HL-60/S4 treated with phorbol 12-myristate 13-acetate at 8.2 ng/mL for 4 days and 3 days (cell line): ENCODE data around the gene RRM1.
"Not testable (repeated sequence)": the region's sequence is repeated elsewhere in the genome, so short reads cannot be mapped to it uniquely, and the experiment has no call there.

ENCODE experiments used
- in situ Hi-C: fragments of 300-500 bp; cut with MboI; formaldehyde crosslinking; loops from 2 replicates; pipeline ENCODE4 v1.15.0; 2022; ENCODE audit warnings: low sequenced_read_pairs

Gene RRM1

DNA sequence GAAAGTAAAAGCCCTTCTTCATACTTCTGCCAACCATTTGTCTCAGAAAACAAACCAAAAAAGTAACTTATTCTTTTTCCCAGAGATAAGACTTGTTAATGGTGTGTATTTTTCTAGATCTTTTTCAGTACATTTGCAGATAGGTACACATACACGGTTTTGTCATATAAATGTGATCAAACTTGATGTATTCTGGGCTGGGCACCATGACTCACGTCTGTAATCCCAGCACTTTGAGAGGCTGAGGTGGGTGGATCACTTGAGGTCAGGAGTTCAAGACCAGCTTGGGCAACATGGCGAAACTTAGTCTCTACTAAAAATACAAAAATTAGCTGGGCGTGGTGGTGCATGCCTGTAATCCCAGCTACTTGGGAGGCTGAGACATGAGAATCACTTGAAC, 35.6 kb downstream of the RRM1 start:
- in situ Hi-C loops = not testable (repeated sequence)

DNA sequence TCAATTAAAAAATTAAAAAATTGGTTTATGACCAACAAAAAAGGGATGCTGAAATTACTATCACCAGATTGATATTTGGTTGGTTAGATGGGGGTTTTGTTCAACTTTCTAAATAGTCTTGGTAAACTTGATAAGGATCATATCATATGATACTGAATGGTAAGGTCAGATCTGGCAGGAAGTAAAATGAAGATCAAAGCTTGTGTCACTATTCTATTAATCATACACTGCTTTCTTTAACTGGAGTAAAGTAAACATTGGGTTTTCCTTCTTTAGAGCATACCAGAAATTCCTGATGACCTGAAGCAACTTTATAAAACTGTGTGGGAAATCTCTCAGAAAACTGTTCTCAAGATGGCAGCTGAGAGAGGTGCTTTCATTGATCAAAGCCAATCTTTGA, 40.2 kb downstream of the RRM1 start:
- in situ Hi-C loops = no loop called here

DNA sequence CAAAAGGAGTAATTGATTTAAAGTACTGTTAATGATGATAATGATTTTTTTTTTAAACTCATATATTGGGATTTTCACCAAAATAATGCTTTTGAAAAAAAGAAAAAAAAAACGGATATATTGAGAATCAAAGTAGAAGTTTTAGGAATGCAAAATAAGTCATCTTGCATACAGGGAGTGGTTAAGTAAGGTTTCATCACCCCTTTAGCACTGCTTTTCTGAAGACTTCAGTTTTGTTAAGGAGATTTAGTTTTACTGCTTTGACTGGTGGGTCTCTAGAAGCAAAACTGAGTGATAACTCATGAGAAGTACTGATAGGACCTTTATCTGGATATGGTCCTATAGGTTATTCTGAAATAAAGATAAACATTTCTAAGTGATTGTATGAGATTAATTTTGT, 43.9 kb downstream of the RRM1 start:
- in situ Hi-C loops = no loop called here

DNA sequence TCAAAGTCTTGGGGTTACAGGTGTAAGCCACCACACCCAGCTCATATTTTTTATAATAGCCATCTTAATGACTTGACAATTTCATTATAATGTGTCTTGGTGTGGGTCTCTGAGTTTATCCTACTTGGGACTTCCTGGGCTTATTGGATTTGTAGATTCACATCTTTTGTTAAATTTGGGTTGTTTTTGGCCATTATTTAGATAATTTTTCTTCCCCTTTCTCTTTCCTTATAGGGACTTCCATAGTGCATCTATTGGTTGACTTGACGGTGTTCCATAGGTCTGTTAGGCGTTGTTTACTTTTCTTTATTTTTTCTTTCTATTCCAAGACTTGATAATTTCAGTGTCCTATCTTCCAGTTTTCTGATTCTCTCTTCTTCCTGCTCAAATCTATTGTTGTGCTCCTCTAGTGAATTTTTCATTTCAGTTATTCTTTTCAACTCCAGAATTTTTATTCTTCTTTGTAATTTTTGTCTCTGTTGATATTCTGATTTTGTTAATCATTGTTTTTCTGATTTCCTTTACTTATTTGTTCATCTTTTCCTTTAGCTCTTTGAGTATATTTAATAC, 45.6 kb downstream of the RRM1 start:
- in situ Hi-C loops = no loop called here

DNA sequence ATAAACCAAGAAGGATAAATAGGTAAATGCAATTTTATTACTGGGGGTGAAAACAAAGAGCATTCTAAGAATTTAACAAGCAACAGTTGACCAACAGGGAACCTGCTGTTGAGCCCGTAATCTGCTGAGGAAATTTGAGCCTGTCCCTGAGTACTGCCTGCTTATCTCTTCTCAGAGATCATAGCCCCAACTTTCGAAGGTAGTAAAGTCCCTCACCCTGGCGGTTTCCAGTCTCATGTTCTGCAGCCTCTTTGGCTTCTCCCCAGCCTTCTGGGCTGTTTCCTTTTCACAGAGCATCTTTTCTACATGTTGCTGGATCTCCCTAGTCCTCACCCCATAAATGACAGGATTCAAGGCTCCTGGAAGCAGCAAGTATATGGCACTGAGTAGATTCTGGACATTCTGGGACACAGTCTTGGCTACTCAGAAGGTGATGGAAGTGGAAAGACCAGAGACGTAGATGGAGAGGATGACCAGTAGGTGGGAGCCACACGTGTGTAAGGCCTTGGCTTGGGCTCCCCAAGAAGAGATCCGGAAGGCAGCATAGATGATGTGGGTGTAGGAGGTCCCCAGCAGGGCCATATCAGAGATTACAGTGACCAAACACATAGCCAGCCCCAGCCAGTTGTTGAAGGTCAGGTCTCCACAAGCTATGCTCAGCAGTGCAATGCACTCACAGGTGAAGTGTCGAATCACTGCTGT, 51.6 kb downstream of the RRM1 start:
- in situ Hi-C loops = no loop called here

DNA sequence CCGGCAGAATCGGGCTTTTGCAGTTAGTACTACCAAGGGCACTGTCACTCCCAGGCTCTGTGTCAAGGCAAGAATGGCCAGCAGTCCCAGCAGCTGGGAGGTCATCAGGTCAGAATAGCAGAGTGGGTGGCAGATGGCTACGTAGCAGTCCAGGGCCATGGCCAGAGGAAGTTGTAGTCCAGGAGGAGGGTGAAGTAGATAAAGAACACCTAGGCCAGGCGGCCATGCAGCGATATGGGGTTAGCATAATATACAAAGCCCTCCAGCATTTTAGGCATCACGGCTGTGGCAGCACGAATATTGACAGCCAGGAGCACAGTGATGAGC, 52.1 kb downstream of the RRM1 start:
- in situ Hi-C loops = no loop called here

DNA sequence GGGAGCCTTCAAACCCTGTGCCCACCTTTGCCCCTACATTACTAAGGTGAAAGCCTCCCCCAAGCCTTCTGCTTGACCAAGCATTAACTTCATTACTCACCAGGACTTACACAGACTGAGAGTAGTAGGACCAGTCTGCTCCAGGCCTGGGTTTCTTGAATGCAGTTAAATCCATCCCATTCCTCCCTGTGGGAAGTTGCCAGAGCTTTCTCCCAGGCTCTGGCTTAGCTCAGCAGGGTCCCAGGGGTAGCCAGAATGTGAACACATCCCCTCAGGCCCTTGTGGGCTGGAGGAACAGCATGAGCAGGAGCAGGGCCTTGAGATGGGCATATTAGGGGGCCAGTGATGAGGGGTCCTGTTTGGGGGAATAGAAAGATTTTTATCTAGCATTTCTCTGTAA, 59.9 kb downstream of the RRM1 start:
- in situ Hi-C loops = no loop called here

DNA sequence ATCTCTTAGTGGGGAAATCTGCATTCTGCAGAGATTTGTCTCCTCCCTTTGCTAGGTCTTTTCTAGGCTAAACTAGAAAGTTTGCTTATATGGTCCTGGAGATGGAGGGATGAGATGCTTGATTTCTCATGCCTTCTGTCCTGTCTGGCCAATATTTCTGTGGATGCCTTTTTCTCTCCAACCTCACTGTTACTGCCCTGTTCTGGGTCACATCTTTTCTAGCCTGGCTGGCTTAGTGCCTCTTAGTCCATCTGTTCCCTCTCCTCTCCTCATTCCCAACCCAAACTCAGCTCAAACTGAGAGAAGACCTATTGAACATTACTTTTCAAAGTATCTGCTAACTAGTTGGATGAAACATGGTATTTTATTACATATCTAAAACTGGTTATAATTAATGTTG, 62.0 kb downstream of the RRM1 start:
- in situ Hi-C loops = no loop called here

DNA sequence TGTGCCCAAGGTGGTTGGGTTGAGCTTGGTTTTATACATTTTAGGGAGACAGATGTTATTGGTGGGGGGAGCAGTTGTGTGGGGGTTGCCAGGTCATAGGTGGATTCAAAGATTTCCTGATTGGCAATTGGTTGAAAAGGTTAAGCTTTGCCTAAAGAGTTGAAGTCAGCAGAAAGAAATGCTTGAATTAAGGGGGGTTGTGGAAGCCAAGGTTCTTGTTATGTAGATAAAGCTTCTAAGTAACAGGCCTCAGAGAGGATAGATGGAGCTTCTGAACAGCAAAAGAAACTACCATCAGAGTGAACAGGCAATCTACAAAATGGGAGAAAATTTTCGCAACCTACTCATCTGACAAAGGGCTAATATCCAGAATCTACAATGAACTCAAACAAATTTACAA, 64.2 kb downstream of the RRM1 start:
- in situ Hi-C loops = not testable (repeated sequence)

DNA sequence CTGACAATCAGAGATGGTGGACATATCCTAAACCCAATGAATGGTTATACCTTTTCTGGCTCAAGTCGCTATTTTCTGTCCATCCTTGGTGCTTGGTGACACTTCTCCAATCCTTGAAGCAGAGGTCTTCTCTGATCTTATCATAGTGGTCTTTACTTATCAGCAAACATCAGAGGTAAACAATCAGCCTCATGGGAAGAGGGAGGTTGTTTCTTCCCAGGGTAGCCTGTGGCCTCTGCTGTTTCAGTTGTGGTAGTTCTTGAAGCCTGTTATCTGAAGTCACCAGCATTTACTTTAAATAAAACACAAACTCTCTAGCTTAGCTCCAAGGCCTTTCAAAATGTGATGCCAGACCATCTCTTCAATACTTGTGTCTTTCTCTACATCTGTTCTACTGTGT, 66.7 kb downstream of the RRM1 start:
- in situ Hi-C loops = no loop called here

DNA sequence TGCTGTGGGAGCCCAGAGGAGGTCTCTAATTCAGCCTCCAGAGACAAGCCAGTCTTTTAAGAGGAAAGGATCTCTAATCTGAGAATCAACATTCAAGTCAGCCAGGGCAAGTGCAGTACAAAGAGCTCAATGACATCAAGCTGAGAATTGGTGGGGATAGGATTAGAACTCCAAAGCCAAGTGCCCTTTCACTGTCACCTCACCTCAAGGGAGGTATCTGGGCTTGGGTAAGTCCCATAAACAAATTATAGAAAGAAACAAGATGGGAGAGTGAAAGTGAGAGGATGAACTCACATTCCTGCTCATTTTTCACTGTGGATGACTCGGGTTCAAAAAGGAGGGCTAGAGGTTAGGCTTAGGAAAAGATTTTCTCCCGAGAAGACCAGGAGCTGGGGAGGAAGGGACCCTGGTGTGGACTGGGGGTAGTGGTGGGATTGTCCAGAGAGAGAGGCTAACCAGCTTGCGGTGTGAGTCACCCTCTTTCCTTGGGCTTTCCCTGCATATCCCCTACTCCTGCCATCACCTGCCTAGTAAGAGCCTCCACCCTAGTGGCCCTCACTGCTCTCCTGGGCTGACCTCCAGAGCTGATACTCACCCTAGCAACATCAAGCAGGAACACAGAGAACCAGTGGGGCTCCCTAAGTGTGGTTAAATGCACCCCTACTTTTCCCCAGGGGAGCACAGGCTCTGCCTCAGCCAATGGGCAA, 70.4 kb downstream of the RRM1 start:
- in situ Hi-C loops = no loop called here

DNA sequence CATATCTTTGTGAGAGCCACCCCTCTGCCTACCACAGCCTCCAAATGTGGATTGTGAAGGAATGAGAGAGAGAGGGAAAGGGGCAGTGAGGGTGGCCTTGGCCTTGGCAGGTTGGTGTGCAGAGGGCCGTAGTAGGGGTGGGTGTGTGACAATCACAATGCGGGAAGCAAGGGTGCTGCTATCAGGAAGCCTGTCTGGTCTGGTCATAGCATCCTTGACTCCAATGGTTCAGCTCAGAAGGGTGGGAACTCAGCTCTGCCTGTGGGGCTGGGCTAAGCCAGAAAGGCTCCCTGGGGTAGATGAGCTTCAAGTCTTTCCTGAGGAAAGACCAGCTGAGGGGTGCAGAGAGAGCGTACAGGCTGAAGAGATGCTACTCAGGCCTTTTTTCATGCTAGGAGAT, 72.7 kb downstream of the RRM1 start:
- in situ Hi-C loops = no loop called here

DNA sequence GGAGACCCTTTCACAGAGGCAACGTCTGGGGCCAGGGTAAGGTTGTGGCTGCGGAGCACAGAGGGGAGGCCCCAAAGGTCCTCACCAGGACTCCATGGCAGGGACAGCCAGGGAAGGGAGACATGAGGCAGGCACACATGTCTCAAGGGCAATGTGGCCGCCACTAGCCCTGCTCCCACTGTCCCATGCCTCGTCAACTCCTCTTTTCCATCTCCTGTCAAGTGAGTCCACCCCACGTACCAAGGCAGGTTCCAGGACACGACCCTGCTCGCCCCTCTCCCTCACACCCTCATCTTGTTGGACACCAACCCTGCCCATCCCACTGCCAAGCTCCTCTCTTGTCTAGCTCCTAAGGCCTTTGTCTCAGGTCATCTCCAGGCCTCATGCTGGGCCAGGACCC, 73.2 kb downstream of the RRM1 start:
- in situ Hi-C loops = no loop called here

DNA sequence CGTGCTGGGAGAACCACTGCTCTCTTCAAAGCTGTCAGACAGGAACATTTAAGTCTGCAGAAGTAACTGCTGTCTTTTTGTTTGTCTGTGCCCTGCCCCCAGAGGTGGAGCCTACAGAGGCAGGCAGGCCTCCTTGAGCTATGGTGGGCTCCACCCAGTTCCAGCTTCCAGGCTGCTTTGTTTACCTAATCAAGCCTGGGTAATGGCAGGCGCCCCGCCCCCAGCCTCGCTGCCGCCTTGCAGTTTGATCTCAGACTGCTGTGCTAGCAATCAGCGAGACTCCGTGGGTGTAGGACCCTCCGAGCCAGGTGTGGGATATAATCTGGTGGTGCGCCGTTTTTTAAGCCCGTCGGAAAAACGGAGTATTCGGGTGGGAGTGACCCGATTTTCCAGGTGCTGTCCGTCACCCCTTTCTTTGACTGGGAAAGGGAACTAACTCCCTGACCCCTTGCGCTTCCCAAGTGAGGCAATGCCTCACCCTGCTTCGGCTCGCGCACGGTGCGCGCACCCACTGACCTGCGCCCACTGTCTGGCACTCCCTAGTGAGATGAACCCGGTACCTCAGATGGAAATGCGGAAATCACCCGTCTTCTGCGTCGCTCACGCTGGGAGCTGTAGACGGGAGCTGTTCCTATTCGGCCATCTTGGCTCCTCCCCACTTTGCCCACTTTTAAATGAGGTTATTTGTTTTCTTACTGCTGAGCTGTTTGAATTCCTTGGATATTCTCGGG, 81.2 kb downstream of the RRM1 start:
- in situ Hi-C loops = not testable (repeated sequence)

DNA sequence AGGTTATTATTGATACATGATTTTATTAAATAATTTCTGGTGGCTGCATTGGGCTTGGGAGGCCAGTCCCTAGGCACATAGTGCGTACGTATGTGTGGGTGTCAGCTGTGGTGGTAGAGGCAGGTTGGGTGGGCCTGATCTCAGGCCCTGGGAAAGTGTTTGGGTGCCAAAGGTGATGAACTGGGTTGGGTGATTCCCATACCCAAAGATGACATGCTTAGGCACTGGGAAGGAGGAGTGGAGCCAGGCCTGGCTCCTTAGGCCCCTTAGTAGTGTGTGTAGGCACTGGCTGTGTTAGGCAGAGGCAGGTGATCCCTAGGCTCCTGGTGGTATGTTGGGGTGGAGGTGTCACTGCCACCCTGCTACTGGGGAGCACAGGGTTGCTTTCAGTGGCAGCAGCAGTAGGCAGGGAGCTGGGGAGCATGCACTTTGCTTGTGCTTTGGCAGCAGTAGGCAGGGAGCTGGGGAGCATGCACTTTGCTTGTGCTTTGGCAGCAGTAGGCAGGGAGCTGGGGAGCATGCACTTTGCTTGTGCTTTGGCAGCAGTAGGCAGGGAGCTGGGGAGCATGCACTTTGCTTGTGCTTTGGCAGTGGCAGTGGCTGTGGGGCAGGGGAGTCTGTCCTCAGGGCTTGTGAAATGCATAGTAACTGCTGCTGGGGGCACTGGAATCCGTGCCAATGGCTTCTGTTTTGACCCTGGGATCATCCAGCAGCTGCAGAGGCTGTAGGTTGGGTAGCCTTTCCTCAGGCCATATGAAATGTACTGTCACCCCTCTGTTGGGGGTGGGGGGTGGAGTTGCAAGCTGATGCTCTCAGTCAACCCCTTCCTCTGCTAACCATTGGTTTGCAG, 84.4 kb downstream of the RRM1 start:
- in situ Hi-C loops = no loop called here

DNA sequence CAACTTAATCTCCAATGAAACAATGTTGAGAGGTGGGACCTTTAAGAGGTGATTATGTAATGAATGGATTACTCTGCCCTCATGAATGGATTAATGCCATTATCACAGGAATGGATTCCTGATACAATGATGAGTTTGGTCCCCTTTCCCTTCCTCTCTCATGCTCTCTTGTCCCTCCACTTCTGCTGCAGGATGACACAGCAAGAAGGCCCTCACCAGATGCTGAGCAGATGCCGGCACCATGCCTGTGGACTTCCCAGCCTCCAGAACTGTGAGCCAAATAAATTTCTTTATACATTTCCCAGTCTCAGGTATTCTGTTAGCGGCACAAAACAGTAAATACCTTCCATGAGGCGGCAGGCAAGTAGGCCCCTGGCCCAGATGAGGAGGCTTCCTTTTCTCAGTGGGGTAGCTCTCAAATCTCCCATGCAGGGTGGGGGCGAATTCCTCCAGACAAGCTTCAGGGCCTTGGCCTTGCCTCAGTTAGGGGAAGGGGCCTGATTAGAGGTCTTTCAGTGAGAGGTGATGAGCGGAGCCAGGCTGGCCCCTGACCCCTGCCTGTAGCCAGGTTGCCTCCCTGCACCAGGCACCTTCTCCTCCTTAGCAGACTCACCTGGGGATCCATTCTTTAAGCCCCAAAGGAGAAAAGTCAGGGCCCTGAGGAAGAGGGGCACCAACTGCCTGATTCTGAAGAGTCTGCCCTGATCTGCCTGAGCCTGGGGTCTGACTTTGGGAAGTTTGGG, 86.0 kb downstream of the RRM1 start:
- in situ Hi-C loops = loop anchor here (10.0 kb wide), 1 partner anchor 364 kb away; the partner anchor contains the start of gene OR52M1

DNA sequence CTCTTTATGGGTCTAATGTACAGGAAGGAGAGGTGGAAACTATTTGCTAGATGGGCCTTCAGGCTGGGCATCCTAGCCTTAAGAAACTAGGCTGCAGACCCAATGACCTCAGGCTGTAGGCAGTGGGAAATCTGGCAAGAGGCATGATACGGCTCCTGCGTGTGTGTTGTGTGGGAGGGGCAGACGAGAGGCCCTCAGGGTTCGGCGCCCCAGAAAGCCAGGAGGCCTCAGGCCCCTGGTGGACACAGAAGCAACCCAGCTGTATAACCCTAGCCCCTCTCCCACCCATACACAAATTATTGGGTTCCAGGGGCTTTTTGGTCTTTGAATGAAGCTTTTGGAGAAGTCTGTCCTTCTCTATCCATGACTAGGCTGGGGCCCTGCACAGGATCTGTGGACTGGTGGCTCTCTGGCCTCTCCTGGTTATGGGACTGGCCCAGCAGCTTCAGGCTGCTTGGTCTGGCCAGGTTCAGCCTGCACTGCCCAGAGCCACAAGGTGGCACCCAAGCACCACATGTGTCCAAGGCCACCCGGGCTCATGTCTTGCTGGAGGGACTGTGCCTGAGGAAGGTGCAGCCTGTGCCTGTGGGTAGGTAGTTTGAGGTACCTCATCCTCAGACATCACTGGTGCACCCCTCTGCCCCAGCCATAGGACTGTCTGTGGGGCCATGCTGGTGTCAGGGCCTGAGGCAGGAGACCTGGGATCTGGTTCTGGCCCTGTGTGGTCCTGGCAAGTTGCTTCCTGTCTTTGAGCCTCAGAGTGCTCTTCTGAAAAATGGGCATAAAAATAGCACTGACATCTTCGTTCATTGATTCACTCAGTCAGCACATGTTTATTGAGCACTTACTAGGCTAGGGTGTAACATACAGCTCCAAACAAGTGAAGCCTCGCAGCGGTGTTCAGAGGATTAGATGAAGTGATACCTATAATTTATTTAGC, 87.5 kb downstream of the RRM1 start:
- in situ Hi-C loops = loop anchor here (10.0 kb wide), 1 partner anchor 363 kb away; the partner anchor contains the start of gene OR52M1

DNA sequence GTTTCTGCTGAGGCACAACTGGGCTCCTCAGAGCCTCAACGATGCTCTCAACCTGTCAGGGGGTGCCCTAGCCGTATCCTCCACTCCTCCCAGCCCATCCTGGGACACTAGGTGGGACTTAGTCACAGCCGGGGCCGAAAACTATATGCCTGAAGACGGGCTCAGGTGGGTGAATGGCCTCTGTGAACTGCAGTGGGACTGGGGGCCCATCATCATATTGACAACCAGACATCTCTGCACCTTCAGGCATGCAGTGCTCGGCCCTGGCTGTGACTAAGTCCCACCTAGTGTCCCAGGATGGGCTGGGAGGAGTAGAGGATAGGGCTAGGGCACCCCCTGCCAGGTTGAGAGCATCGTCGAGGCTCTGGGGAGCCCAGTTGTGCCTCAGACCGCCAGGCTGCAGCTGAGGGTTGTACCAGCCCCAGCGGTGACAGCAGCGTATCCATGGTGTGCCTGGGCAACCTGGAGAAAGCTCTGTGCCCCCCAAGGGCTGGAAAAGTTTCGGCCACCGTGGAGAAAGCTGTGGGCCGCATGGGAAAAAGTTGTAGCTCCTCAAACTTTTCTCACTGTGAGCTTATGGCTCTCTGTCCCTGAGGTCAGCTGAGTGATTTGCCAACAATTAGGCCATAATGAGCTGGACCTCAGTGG, 88.9 kb downstream of the RRM1 start:
- in situ Hi-C loops = loop anchor here (10.0 kb wide), 1 partner anchor 361 kb away; the partner anchor contains the start of gene OR52M1
